Measurements from ENCODE around the gene SSBP2.
A peak's percentile ranks its signal among the peaks of the same experiment; 100 is the strongest.

Gene SSBP2

GRCh38 chr5:81767938-81768337 lies 17.0 kb upstream of the SSBP2 start:
- no peak for FAIRE-seq

GRCh38 chr5:81767097-81767496 lies 16.2 kb upstream of the SSBP2 start:
- DNase-seq (ENCODE audit: insufficient read length, low spot score) (no peak), FAIRE-seq (no peak)

More at GRCh38 chr5:81767938-81768337, 17.0 kb upstream of the SSBP2 start:
- DNase-seq (ENCODE audit: insufficient read length, low spot score): no peak

- no peak for FAIRE-seq
- no peak for DNase-seq (ENCODE audit: insufficient read length, low spot score)
Observed at GRCh38 chr5:81766611-81767010, 15.7 kb upstream of the SSBP2 start.

GRCh38 chr5:81763294-81763928 lies 12.5 kb upstream of the SSBP2 start:
- FAIRE-seq (no peak), DNase-seq (ENCODE audit: insufficient read length, low spot score) (no peak)

GRCh38 chr5:81762853-81763252 lies 12.0 kb upstream of the SSBP2 start:
- DNase-seq (ENCODE audit: insufficient read length, low spot score) (no peak), FAIRE-seq (no peak)

- DNase-seq (ENCODE audit: insufficient read length, low spot score): no peak
- FAIRE-seq: no peak
Observed at GRCh38 chr5:81762401-81762800, 11.5 kb upstream of the SSBP2 start.

GRCh38 chr5:81761970-81762369 lies 11.1 kb upstream of the SSBP2 start:
- FAIRE-seq: no peak
- no peak for DNase-seq (ENCODE audit: insufficient read length, low spot score)

GRCh38 chr5:81761270-81761669 lies 10.4 kb upstream of the SSBP2 start:
- FAIRE-seq (no peak), DNase-seq (ENCODE audit: insufficient read length, low spot score) (no peak)

GRCh38 chr5:81760521-81760920 lies 9.6 kb upstream of the SSBP2 start:
- FAIRE-seq (no peak), DNase-seq (ENCODE audit: insufficient read length, low spot score) (no peak)

GRCh38 chr5:81759632-81760005 lies 8.7 kb upstream of the SSBP2 start:
- FAIRE-seq: peak; percentile 73
- DNase-seq (ENCODE audit: insufficient read length, low spot score): no peak

GRCh38 chr5:81757404-81757803 lies 6.5 kb upstream of the SSBP2 start:
- DNase-seq (ENCODE audit: insufficient read length, low spot score): no peak
- no peak for FAIRE-seq

- no peak for DNase-seq (ENCODE audit: insufficient read length, low spot score)
- no peak for FAIRE-seq
Observed at GRCh38 chr5:81756016-81756415, 5.1 kb upstream of the SSBP2 start.

GRCh38 chr5:81755320-81755719 lies 4.4 kb upstream of the SSBP2 start:
- no peak for FAIRE-seq

GRCh38 chr5:81754621-81755020 lies 3.7 kb upstream of the SSBP2 start:
- FAIRE-seq (no peak), DNase-seq (ENCODE audit: insufficient read length, low spot score) (no peak)

More at GRCh38 chr5:81755320-81755719, 4.4 kb upstream of the SSBP2 start:
- no peak for DNase-seq (ENCODE audit: insufficient read length, low spot score)

GRCh38 chr5:81753429-81753828 lies 2.5 kb upstream of the SSBP2 start:
- FAIRE-seq: no peak
- no peak for DNase-seq (ENCODE audit: insufficient read length, low spot score)

GRCh38 chr5:81752644-81752963 lies 1.7 kb upstream of the SSBP2 start:
- DNase-seq (ENCODE audit: insufficient read length, low spot score) (no peak), FAIRE-seq (no peak)

- peak; percentile 64 for FAIRE-seq
- DNase-seq (ENCODE audit: insufficient read length, low spot score): peak; percentile 41
Observed at GRCh38 chr5:81751836-81752643, 1.1 kb upstream of the SSBP2 start.

- FAIRE-seq: no peak
- peak; percentile 19 for DNase-seq (ENCODE audit: insufficient read length, low spot score)
Observed at GRCh38 chr5:81750308-81751008, 439 bp downstream of the SSBP2 start.

- DNase-seq (ENCODE audit: insufficient read length, low spot score): peak; percentile 54
- no peak for FAIRE-seq
Observed at GRCh38 chr5:81749561-81750307, 1.2 kb downstream of the SSBP2 start.

GRCh38 chr5:81749192-81749560 lies 1.7 kb downstream of the SSBP2 start:
- no peak for DNase-seq (ENCODE audit: insufficient read length, low spot score)
- FAIRE-seq: peak; percentile 94

GRCh38 chr5:81748556-81748955 lies 2.3 kb downstream of the SSBP2 start:
- FAIRE-seq (no peak), DNase-seq (ENCODE audit: insufficient read length, low spot score) (no peak)

All from GM19239 (cell line).